ENCODE measurements around the gene RAET1E.

DNA sequence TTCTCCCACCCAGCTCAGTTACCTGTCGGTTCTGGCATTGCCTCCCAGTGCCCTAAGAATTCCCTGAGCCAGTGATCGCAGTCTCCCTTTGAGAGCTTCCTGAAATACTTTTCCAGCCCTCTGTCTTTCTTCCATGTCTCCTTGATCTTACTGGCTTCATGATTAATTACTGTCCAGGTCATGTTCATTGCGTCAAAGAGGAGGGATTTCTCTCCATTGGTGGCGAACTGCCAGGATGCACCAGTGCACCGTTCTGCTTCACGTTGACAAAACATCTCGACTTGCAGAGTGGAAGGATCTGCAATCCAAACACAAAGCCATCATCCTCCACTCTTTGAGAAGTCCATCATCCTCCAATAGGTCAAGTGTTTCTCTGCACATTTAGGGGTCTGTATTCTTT lies 8.6 kb downstream of the RAET1E start:
- TF ChIP-seq, protein P1, sequence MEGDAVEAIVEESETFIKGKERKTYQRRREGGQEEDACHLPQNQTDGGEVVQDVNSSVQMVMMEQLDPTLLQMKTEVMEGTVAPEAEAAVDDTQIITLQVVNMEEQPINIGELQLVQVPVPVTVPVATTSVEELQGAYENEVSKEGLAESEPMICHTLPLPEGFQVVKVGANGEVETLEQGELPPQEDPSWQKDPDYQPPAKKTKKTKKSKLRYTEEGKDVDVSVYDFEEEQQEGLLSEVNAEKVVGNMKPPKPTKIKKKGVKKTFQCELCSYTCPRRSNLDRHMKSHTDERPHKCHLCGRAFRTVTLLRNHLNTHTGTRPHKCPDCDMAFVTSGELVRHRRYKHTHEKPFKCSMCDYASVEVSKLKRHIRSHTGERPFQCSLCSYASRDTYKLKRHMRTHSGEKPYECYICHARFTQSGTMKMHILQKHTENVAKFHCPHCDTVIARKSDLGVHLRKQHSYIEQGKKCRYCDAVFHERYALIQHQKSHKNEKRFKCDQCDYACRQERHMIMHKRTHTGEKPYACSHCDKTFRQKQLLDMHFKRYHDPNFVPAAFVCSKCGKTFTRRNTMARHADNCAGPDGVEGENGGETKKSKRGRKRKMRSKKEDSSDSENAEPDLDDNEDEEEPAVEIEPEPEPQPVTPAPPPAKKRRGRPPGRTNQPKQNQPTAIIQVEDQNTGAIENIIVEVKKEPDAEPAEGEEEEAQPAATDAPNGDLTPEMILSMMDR (IDR thresholded peaks at IDR 0.05 in 8 of 11, conservative IDR thresholded peaks at IDR 0.05 in 3 of 11): no peak
- TF ChIP-seq POLR2AphosphoS5 (IDR thresholded peaks at IDR 0.05): no peak
